ACC112 (cell line): ENCODE measurements around the gene NAV2.

Experiments
- H2AFZ ChIP-seq: fragments of 200-600 bp; sonication (generic); one replicate; pipeline ENCODE4 v1.6.0; 2017; ENCODE audit warnings: antibody characterized with exemption, low read length; ENCODE audit not compliant: unreplicated experiment
- H3K27ac ChIP-seq: fragments of 200-600 bp; sonication (generic); 2 replicates; pipeline ENCODE4 v1.5.1; 2014; ENCODE audit warnings: low read depth, mild to moderate bottlenecking, antibody characterized with exemption, low read length, moderate library complexity
- H3K27me3 ChIP-seq: fragments of 200-600 bp; sonication (generic); 2 replicates; pipeline ENCODE4 v1.6.1; 2014; ENCODE audit warnings: mild to moderate bottlenecking, antibody characterized with exemption, low read length, moderate library complexity, mixed read lengths; ENCODE audit not compliant: insufficient read depth
- H3K36me3 ChIP-seq: fragments of 200-600 bp; sonication (generic); 2 replicates; pipeline ENCODE4 v1.6.1; 2016; ENCODE audit warnings: mild to moderate bottlenecking, antibody characterized with exemption, low read length, moderate library complexity, mixed read lengths; ENCODE audit not compliant: insufficient read depth
- H3K4me1 ChIP-seq: fragments of 200-600 bp; sonication (generic); one replicate; pipeline ENCODE4 v1.6.1; 2016; ENCODE audit warnings: low read length, mixed read lengths; ENCODE audit not compliant: insufficient read depth, unreplicated experiment, control insufficient read depth
- H3K4me3 ChIP-seq: fragments of 200-600 bp; sonication (generic); 2 replicates; pipeline ENCODE4 v1.5.1; 2014; ENCODE audit warnings: mild to moderate bottlenecking, low read depth, low read length
- H3K79me2 ChIP-seq: fragments of 200-600 bp; sonication (generic); one replicate; pipeline ENCODE4 v1.6.0; 2016; ENCODE audit warnings: low read length; ENCODE audit not compliant: control insufficient read depth, unreplicated experiment, insufficient read depth

The NAV2 gene

GRCh38 chr11:19976281-19976941 is 263.8 kb downstream of the NAV2 start:
- H2AFZ ChIP-seq, result no peak overlapping the region
- no peak overlapping the region for H3K4me3 ChIP-seq
- peaks cover 29% of the 10 kb centered on the region; the same call in 1 of the 2 replicates for H3K36me3 ChIP-seq
- H3K27ac ChIP-seq, result peak overlapping the region; percentile 96; the same call in 1 of the 2 replicates
- H3K79me2 ChIP-seq, result peaks cover 72% of the 10 kb centered on the region
- H3K27me3 ChIP-seq, result no peaks in the 10 kb centered on the region
- H3K4me1 ChIP-seq, result peaks cover 46% of the 10 kb centered on the region

GRCh38 chr11:19977941-19978340 is 265.3 kb downstream of the NAV2 start:
- Histone ChIP-seq H3K27me3 (no peaks in the 10 kb centered on the region), H2AFZ (no peak overlapping the region), H3K36me3 (peaks cover 30% of the 10 kb centered on the region), H3K4me3 (no peak overlapping the region; the same call in 1 of the 2 replicates), H3K79me2 (peaks cover 73% of the 10 kb centered on the region), H3K4me1 (peaks cover 59% of the 10 kb centered on the region), H3K27ac (peak overlapping the region; percentile 96)

- peaks cover 63% of the 10 kb centered on the region for H3K4me1 ChIP-seq
- H3K27me3 ChIP-seq, result no peaks in the 10 kb centered on the region
- H3K79me2 ChIP-seq, result peaks cover 72% of the 10 kb centered on the region
- peak overlapping the region; percentile 96 for H3K27ac ChIP-seq
- peak overlapping the region; percentile 20 for H2AFZ ChIP-seq
- peak overlapping the region; percentile 41; the same call in 1 of the 2 replicates for H3K4me3 ChIP-seq
- H3K36me3 ChIP-seq, result peaks cover 33% of the 10 kb centered on the region
Measured at GRCh38 chr11:19978668-19979518, 266.3 kb downstream of the NAV2 start.

- H3K36me3 ChIP-seq, result peaks cover 35% of the 10 kb centered on the region
- H3K27ac ChIP-seq, result peak overlapping the region; percentile 96
- peak overlapping the region; percentile 41; the same call in 1 of the 2 replicates for H3K4me3 ChIP-seq
- H3K4me1 ChIP-seq, result peaks cover 63% of the 10 kb centered on the region
- peaks cover 72% of the 10 kb centered on the region for H3K79me2 ChIP-seq
- H2AFZ ChIP-seq, result no peak overlapping the region
- H3K27me3 ChIP-seq, result no peaks in the 10 kb centered on the region
Measured at GRCh38 chr11:19979519-19979845, 266.8 kb downstream of the NAV2 start.

- Histone ChIP-seq H3K27ac (peak overlapping the region; percentile 96), H3K27me3 (no peaks in the 10 kb centered on the region), H2AFZ (no peak overlapping the region), H3K79me2 (peaks cover 72% of the 10 kb centered on the region), H3K4me3 (no peak overlapping the region), H3K36me3 (peaks cover 41% of the 10 kb centered on the region), H3K4me1 (peaks cover 63% of the 10 kb centered on the region)
Measured at GRCh38 chr11:19980388-19980787, 267.8 kb downstream of the NAV2 start.

- H2AFZ ChIP-seq, result no peak overlapping the region
- H3K36me3 ChIP-seq, result peaks cover 41% of the 10 kb centered on the region
- H3K27ac ChIP-seq, result peak overlapping the region; percentile 96; the same call in 1 of the 2 replicates
- H3K27me3 ChIP-seq, result no peaks in the 10 kb centered on the region
- H3K4me3 ChIP-seq, result no peak overlapping the region
- peaks cover 65% of the 10 kb centered on the region for H3K79me2 ChIP-seq
- peaks cover 63% of the 10 kb centered on the region for H3K4me1 ChIP-seq
Measured at GRCh38 chr11:19980957-19981669, 268.5 kb downstream of the NAV2 start.

- peaks cover 58% of the 10 kb centered on the region for H3K79me2 ChIP-seq
Measured at GRCh38 chr11:19982774-19983495, 270.3 kb downstream of the NAV2 start.

GRCh38 chr11:19984048-19984742 is 271.6 kb downstream of the NAV2 start:
- no peak overlapping the region for H2AFZ ChIP-seq
- no peak overlapping the region for H3K27ac ChIP-seq
- H3K4me3 ChIP-seq, result no peak overlapping the region
- no peaks in the 10 kb centered on the region for H3K27me3 ChIP-seq
- H3K79me2 ChIP-seq, result peaks cover 57% of the 10 kb centered on the region
- peaks cover 44% of the 10 kb centered on the region for H3K4me1 ChIP-seq
- peaks cover 63% of the 10 kb centered on the region for H3K36me3 ChIP-seq

More at GRCh38 chr11:19982774-19983495, 270.3 kb downstream of the NAV2 start:
- Histone ChIP-seq H3K36me3 (peaks cover 52% of the 10 kb centered on the region), H3K4me3 (no peak overlapping the region), H3K27ac (peak overlapping the region; percentile 56), H3K27me3 (no peaks in the 10 kb centered on the region), H3K4me1 (peaks cover 54% of the 10 kb centered on the region), H2AFZ (no peak overlapping the region)

GRCh38 chr11:19985111-19985510 is 272.5 kb downstream of the NAV2 start:
- H3K4me3 ChIP-seq, result no peak overlapping the region
- peaks cover 63% of the 10 kb centered on the region for H3K36me3 ChIP-seq
- no peak overlapping the region for H3K27ac ChIP-seq
- no peaks in the 10 kb centered on the region for H3K27me3 ChIP-seq
- peaks cover 48% of the 10 kb centered on the region for H3K79me2 ChIP-seq
- no peak overlapping the region for H2AFZ ChIP-seq
- H3K4me1 ChIP-seq, result peaks cover 35% of the 10 kb centered on the region
